Right lobe of liver (tissue), 4 donors: Measurements from ENCODE around the gene DLX3.

Source experiments
- CTCF ChIP-seq, 4 donors: fragments of 200-600 bp in 3 of 4; fragments of 450-650 bp in 1 of 4; IDR thresholded peaks; one replicate each; pipeline versions ENCODE4 v1.5.1 to v1.8.0; 2016 to 2022; ENCODE audit warnings: antibody characterized with exemption in 4 of 4, mild to moderate bottlenecking in 2 of 4
- POLR2A ChIP-seq: fragments of 450-650 bp; IDR thresholded peaks from one replicate; pipeline ENCODE4 v1.6.1; 2017; ENCODE audit warnings: antibody characterized with exemption, mild to moderate bottlenecking
- donor health status: DM: no; HTN: no; CAD: no.
- donor health status: DM: no; HTN: no; CAD: no.
- donor health status: DM: no; HTN: yes; CAD: no.

GRCh38 chr17:49946208-49946607 is 48.8 kb downstream of the DLX3 start:
- TF ChIP-seq CTCF (IDR thresholded peaks at IDR 0.05) (no peak), POLR2A (no peak)
